ENCODE data around the gene SYNRG. TPM values are rescaled to one million over a fixed set of nuclear protein-coding genes. Genes with fewer than 3 reads are reported as not detected.

Gene SYNRG
- total RNA-seq, 1 experiment from 2014 or later, result 127 TPM

DNA sequence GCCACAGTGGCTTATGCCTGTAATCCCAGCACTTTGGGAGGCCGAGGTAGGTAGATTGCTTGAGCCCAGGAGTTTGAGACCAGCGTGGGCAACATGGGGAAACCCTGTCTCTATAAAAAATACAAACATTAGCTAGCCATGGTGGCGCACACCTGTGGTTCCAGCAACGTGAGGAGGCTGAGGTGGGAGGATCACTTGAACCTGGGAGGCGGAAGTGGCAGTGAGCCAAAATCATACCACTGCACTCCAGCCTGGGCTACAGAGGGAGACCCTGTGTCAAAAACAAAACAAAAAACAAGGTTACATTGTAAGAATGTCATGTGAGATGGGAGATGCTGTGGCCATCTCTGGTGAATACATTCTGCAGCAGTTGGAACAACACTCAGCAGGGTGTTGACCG lies 106.1 kb downstream of the SYNRG start:
- H3K27ac Mint-ChIP-seq (ENCODE audit: unreplicated experiment), result no peak overlapping the region
- intact Hi-C loops (cut with micrococcal nuclease; ENCODE audit: unreplicated experiment), result no loop called here
- TF ChIP-seq, protein P1, sequence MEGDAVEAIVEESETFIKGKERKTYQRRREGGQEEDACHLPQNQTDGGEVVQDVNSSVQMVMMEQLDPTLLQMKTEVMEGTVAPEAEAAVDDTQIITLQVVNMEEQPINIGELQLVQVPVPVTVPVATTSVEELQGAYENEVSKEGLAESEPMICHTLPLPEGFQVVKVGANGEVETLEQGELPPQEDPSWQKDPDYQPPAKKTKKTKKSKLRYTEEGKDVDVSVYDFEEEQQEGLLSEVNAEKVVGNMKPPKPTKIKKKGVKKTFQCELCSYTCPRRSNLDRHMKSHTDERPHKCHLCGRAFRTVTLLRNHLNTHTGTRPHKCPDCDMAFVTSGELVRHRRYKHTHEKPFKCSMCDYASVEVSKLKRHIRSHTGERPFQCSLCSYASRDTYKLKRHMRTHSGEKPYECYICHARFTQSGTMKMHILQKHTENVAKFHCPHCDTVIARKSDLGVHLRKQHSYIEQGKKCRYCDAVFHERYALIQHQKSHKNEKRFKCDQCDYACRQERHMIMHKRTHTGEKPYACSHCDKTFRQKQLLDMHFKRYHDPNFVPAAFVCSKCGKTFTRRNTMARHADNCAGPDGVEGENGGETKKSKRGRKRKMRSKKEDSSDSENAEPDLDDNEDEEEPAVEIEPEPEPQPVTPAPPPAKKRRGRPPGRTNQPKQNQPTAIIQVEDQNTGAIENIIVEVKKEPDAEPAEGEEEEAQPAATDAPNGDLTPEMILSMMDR (IDR thresholded peaks at IDR 0.05; ENCODE audit: unreplicated experiment), result no peak
- no TSS peak for BruUV-seq (replicated peaks)
- H3K4me1 Mint-ChIP-seq (ENCODE audit: low read depth, unreplicated experiment), result peaks cover 5% of the 10 kb centered on the region
- H3K9me3 Mint-ChIP-seq (ENCODE audit: low read depth, unreplicated experiment), result no peaks in the 10 kb centered on the region
- no peak for DNase-seq
- no peak overlapping the region for H3K4me3 Mint-ChIP-seq (ENCODE audit: low read depth, unreplicated experiment)
- H3K27me3 Mint-ChIP-seq (ENCODE audit: unreplicated experiment), result no peaks in the 10 kb centered on the region
- CTCF ChIA-PET, result interaction anchor here (0.6 to 0.9 kb wide), 2 partner anchors 11 to 164 kb away, joined by 3 to 5 read pairs; no protein-coding TSS in a partner anchor
- peaks cover 32% of the 10 kb centered on the region for H3K36me3 Mint-ChIP-seq (ENCODE audit: insufficient read depth, unreplicated experiment)

DNA sequence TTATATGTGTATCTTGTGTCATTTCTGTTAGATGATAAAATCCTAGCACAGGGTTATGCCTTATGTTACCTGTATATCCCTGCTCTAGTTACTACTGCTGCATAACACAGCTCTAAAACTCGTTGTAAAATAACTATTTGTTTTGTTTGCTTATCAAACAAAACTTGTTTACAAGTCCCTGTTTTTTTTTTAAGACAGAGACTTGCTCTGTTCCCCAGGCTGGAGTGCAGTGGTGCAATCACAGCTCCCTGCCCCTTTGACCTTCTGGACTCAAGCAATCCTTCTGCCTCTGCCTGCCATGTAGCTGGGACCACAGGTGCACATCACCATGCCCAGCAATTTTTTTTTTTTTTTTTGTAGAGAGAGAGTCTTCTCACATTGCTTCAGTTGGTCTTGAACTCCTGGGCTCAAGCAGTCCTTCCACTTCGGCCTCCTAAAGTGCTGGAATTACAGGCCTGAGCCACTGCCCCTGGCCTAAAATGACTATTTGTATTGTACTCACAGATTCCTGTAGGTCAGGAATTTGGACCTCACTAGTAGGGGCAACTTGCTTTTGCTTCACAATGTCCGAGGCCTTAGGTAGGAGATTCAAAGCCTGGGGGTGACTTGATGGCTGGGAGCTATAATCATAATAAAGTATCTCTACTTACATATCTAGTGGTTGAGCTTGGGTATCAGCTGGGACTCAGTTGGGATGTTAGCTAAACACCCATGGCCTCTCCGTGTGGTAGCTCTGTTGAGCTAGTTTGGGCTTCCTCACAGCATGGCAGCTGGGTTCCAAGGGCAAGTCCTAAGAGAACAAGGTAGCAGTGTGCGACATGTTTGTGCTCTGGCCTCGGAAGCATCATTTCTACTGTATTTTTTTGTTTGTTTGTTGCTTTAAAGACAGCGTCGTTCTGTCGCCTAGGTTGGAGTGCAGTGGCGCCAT lies 106.9 kb downstream of the SYNRG start:
- Mint-ChIP-seq H3K27ac (ENCODE audit: unreplicated experiment) (no peak overlapping the region), H3K4me3 (ENCODE audit: low read depth, unreplicated experiment) (no peak overlapping the region)

DNA sequence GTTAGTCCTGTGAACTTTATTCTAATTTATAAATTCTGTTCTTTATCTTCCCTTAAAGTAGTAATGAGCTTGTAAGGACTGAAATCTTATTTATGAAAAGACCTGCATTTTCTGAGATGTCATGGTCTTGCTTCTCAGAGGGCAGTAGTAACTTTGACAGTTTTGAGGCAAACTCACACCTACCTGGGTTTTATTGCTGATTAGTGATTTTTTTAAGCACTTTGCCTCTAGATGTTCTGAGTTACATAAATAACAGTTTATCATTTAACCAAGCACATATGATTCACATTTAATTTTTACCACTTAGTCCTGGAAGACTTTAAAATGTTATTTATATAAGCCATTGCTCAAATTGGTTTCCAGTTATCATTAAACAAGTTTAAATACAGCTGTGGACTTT lies 108.8 kb downstream of the SYNRG start:
- Mint-ChIP-seq H3K27me3 (ENCODE audit: unreplicated experiment) (no peaks in the 10 kb centered on the region), H3K4me1 (ENCODE audit: low read depth, unreplicated experiment) (peaks cover 5% of the 10 kb centered on the region), H3K4me3 (ENCODE audit: low read depth, unreplicated experiment) (no peak overlapping the region), H3K9me3 (ENCODE audit: low read depth, unreplicated experiment) (no peaks in the 10 kb centered on the region), H3K36me3 (ENCODE audit: insufficient read depth, unreplicated experiment) (peaks cover 14% of the 10 kb centered on the region), H3K27ac (ENCODE audit: unreplicated experiment) (no peak overlapping the region)
- TF ChIP-seq, protein P1 (IDR thresholded peaks at IDR 0.05; ENCODE audit: unreplicated experiment), result no peak
- CTCF ChIA-PET, result interaction anchor here (0.6 to 0.9 kb wide), 3 partner anchors 17 to 1657 kb away, joined by 3 to 9 read pairs (median 3); no protein-coding TSS in a partner anchor
- DNase-seq, result no peak
- intact Hi-C loops (cut with micrococcal nuclease; ENCODE audit: unreplicated experiment), result no loop called here
- BruUV-seq (replicated peaks), result no TSS peak

More for the DNA sequence above, 106.9 kb downstream of the SYNRG start:
- DNase-seq, result no peak
- H3K9me3 Mint-ChIP-seq (ENCODE audit: low read depth, unreplicated experiment), result no peaks in the 10 kb centered on the region
- H3K27me3 Mint-ChIP-seq (ENCODE audit: unreplicated experiment), result no peaks in the 10 kb centered on the region
- CTCF ChIA-PET, result interaction anchor here (0.6 to 0.9 kb wide), 5 partner anchors 12 to 957 kb away, joined by 3 to 5 read pairs (median 4); partner anchors contain the start of gene GGNBP2
- no TSS peak for BruUV-seq (replicated peaks)
- intact Hi-C loops (cut with micrococcal nuclease; ENCODE audit: unreplicated experiment), result no loop called here
- TF ChIP-seq, protein P1 (IDR thresholded peaks at IDR 0.05; ENCODE audit: unreplicated experiment), result no peak
- peaks cover 24% of the 10 kb centered on the region for H3K36me3 Mint-ChIP-seq (ENCODE audit: insufficient read depth, unreplicated experiment)
- peaks cover 5% of the 10 kb centered on the region for H3K4me1 Mint-ChIP-seq (ENCODE audit: low read depth, unreplicated experiment)

DNA sequence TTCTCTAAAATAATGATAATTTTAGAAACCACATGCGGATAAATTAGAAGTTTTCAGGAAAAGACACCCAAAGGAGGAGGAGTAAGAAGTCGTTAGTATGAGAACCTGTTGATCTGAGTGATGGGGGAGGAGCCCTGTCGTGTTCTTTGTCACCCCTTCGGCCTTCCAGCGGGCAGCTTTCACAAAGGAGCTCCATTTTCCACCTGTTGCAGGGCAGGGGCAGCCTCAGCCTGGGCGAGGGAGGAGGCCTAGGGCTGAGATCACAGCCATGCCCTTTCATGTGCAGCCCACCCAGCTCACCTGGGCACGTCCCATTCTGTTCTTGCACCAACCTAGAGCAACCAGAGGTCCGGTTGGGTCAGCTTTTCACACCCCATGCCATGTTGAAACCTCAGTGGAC lies 114.2 kb downstream of the SYNRG start:
- Mint-ChIP-seq H3K9me3 (ENCODE audit: low read depth, unreplicated experiment) (no peaks in the 10 kb centered on the region), H3K27me3 (ENCODE audit: unreplicated experiment) (no peaks in the 10 kb centered on the region), H3K4me1 (ENCODE audit: low read depth, unreplicated experiment) (peaks cover 46% of the 10 kb centered on the region), H3K27ac (ENCODE audit: unreplicated experiment) (no peak overlapping the region), H3K36me3 (ENCODE audit: insufficient read depth, unreplicated experiment) (peaks cover 23% of the 10 kb centered on the region), H3K4me3 (ENCODE audit: low read depth, unreplicated experiment) (no peak overlapping the region)
- TF ChIP-seq, protein P1 (IDR thresholded peaks at IDR 0.05; ENCODE audit: unreplicated experiment), result no peak
- intact Hi-C loops (cut with micrococcal nuclease; ENCODE audit: unreplicated experiment), result loop anchor here (1.0 to 5.0 kb wide), 2 partner anchors 11 to 88 kb away; partner anchors contain the start of genes ACACA and TADA2A
- CTCF ChIA-PET, result interaction anchor here (0.6 to 1.4 kb wide), 3 partner anchors 28 to 1956 kb away, joined by 3 to 6 read pairs (median 3); partner anchors contain the start of gene MED1
- no peak for DNase-seq
- BruUV-seq (replicated peaks), result no TSS peak
